ENCODE data around the gene FAU.

FAU gene

DNA sequence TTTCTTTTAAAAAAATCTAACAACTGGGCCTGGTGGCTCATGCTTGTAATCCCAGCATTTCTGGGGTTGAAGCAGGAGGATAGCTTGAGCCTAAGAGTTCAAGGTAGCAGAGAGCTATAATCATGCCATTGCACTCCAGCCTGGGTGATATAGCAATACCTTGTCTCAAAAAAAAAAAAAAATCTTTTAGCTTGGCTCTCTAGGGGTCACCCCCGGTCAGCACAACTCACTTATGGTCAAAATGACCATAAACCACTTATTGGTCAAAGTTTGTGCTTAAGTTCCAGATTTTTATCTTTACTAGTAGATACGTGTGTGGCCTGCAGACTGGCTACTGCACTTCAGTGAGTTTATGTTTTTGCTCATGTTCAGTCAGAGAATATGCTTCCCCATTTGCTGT, 41.8 kb upstream of the FAU start:
- no peak for TF ChIP-seq CTCF (IDR thresholded peaks at IDR 0.05; ENCODE audit: extremely low read depth, insufficient read depth, missing control alignments)
- DNase-seq (ENCODE audit: low spot score): no peak
- in situ Hi-C loops (cut with MboI; ENCODE audit: low pct_unique_long_range_greater_than_20kb, low sequenced_read_pairs, unreplicated experiment): no loop called here

GRCh38 chr11:65160643-65161042, 38.7 kb upstream of the FAU start:
- DNase-seq (ENCODE audit: low spot score): no peak
- TF ChIP-seq CTCF (IDR thresholded peaks at IDR 0.05; ENCODE audit: extremely low read depth, insufficient read depth, missing control alignments): no peak
- in situ Hi-C loops (cut with MboI; ENCODE audit: low pct_unique_long_range_greater_than_20kb, low sequenced_read_pairs, unreplicated experiment): no loop called here

DNA sequence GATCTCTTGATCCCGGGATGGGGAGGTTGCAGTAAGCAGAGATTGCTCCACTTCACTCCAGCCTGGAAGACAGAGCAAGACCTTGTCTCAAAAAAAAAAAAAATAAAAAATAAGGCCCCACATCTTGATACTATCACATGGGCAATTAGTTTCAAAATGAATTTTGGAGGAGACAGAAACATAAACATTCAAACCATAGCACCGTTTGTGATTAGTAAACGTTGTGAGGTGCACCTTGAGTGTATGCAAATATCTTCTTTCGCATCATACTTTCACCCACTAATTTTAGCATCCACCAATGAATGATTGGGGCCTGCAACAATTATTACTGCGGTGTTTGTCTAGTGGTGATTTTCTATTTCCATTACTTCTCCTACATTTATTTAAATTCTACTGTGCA, 37.1 kb upstream of the FAU start:
- in situ Hi-C loops (cut with MboI; ENCODE audit: low pct_unique_long_range_greater_than_20kb, low sequenced_read_pairs, unreplicated experiment): no loop called here
- peak; percentile 58 for DNase-seq (ENCODE audit: low spot score)
- no peak for TF ChIP-seq CTCF (IDR thresholded peaks at IDR 0.05; ENCODE audit: extremely low read depth, insufficient read depth, missing control alignments)

DNA sequence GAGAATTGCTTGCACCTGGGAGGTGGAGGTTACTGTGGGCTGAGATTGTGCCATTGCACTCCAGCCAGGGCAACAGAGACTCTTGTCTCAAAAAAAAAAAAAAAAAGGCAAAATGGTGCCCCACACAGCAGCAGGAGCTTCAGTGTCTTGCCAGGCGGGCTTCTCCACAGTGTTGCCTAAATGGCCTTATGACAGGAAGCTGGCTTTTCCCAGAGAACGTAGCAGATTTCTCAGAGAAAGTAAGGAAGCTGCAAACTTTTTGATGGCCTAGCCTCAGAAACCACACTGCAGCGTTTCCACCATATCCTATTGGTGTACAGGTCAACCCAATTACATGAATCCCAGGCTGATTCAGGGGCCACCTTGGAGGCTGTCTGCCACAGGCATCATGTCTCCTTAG, 35.4 kb upstream of the FAU start:
- no peak for TF ChIP-seq CTCF (IDR thresholded peaks at IDR 0.05; ENCODE audit: extremely low read depth, insufficient read depth, missing control alignments)
- DNase-seq (ENCODE audit: low spot score): no peak
- in situ Hi-C loops (cut with MboI; ENCODE audit: low pct_unique_long_range_greater_than_20kb, low sequenced_read_pairs, unreplicated experiment): no loop called here

- no peak for TF ChIP-seq CTCF (IDR thresholded peaks at IDR 0.05; ENCODE audit: extremely low read depth, insufficient read depth, missing control alignments)
- no peak for DNase-seq (ENCODE audit: low spot score)
- in situ Hi-C loops (cut with MboI; ENCODE audit: low pct_unique_long_range_greater_than_20kb, low sequenced_read_pairs, unreplicated experiment): no loop called here
Observed at GRCh38 chr11:65156926-65157325, 35.0 kb upstream of the FAU start.

GRCh38 chr11:65156256-65156655, 34.3 kb upstream of the FAU start:
- no peak for TF ChIP-seq CTCF (IDR thresholded peaks at IDR 0.05; ENCODE audit: extremely low read depth, insufficient read depth, missing control alignments)
- no peak for DNase-seq (ENCODE audit: low spot score)
- in situ Hi-C loops (cut with MboI; ENCODE audit: low pct_unique_long_range_greater_than_20kb, low sequenced_read_pairs, unreplicated experiment): no loop called here

DNA sequence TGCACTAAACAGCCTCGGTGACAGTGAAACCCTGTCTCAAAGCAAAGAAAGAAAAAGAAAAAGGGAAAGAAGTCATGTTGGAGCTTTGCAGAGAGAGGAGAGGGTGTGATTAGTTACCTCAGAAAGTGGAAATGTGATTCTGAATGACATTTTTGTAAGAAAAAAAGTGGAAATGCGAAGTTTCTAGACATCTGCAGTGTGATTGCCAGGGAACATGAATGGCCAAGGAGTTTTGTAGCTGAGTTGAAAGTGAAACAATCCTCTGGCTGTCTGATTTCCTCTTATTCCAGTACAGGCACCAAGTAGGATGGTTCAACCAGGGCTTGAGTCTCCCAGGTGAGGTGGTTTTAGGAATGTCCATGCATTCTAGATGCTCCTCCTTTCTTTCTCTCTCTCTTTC, 30.2 kb upstream of the FAU start:
- no peak for TF ChIP-seq CTCF (IDR thresholded peaks at IDR 0.05; ENCODE audit: extremely low read depth, insufficient read depth, missing control alignments)
- DNase-seq (ENCODE audit: low spot score): no peak
- in situ Hi-C loops (cut with MboI; ENCODE audit: low pct_unique_long_range_greater_than_20kb, low sequenced_read_pairs, unreplicated experiment): no loop called here
